Duodenal mucosa (tissue), 2 donors: ENCODE results near the gene ADAM11.
"Not testable (repeated sequence)": the region's sequence is repeated elsewhere in the genome, so short reads cannot be mapped to it uniquely, and the experiment has no call there.

Source experiments
- H3K27ac ChIP-seq: one replicate; pipeline ENCODE4 v1.7.0; 2013; ENCODE audit warnings: low read depth, low read length
- H3K27me3 ChIP-seq, 2 donors: one replicate each; pipeline ENCODE4 v1.7.0; 2013; ENCODE audit warnings: low read length in 2 of 2, control low read depth in 1 of 2; ENCODE audit not compliant: insufficient read depth in 2 of 2, control insufficient read depth in 1 of 2
- H3K36me3 ChIP-seq, 2 donors: one replicate each; pipeline ENCODE4 v1.7.0; 2013; ENCODE audit warnings: low read length in 2 of 2, control low read depth in 1 of 2; ENCODE audit not compliant: insufficient read depth in 2 of 2, control insufficient read depth in 1 of 2
- H3K4me1 ChIP-seq, 2 donors: one replicate each; pipeline ENCODE4 v1.7.0; 2013; ENCODE audit warnings: low read length in 2 of 2, control low read depth in 1 of 2; ENCODE audit not compliant: insufficient read depth in 2 of 2, control insufficient read depth in 1 of 2
- H3K4me3 ChIP-seq, 2 donors: one replicate each; pipeline ENCODE4 v1.7.0; 2013; ENCODE audit warnings: low read length in 2 of 2, low read depth in 1 of 2
- H3K9ac ChIP-seq, 2 donors: one replicate each; pipeline ENCODE4 v1.7.0; 2013; ENCODE audit warnings: low read length in 2 of 2, low read depth in 1 of 2
- H3K9me3 ChIP-seq, 2 donors: one replicate each; pipeline ENCODE4 v1.7.0; 2013; ENCODE audit warnings: low read length in 2 of 2, control low read depth in 1 of 2; ENCODE audit not compliant: control insufficient read depth in 1 of 2

Gene ADAM11

DNA sequence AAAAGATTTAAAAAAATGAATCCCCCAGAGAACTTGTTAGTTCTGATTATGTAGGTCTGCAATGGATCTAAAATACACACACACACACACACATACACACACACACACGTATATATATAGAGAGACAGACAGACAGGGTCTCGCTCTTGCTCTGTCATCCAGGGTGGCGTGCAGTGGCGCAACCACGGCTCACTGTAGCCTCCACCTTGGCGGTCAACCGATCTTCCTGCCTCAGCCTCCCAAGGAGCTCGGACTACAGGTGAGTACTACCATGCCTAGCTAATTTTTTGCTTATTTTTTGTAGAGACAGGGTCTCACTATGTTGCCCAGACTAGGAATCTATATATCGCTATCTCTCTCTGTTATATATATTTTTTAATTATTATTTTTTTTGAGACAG lies 37.9 kb downstream of the ADAM11 start:
- H3K4me1 ChIP-seq, result no peaks in the 10 kb centered on the region
- H3K4me3 ChIP-seq, result no peak overlapping the region
- no peak overlapping the region for H3K27ac ChIP-seq
- H3K27me3 ChIP-seq, result no peaks in the 10 kb centered on the region
- no peaks in the 10 kb centered on the region for H3K9me3 ChIP-seq
- H3K36me3 ChIP-seq, result no peaks in the 10 kb centered on the region
- no peak overlapping the region for H3K9ac ChIP-seq

DNA sequence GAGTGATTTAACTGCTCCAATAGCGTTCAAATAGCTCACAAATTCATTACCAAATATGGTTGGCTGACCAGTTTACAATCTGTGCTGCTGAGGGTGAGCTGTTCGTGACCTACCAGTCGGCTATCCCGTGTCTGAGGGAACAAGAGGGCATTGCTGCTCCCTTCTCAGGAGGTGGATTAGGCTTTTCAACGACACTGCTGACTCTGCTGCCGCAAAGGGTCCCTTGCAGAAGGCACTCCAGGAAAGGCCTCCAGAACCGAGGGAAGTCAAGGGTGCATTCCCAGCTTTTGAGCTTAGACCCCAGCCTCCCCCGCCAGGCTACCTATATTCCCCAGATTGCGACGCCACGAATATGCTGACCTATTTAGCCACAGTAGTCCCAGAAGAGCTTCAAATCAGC lies 39.0 kb downstream of the ADAM11 start:
- H3K9me3 ChIP-seq, result no peaks in the 10 kb centered on the region
- H3K27me3 ChIP-seq, result no peaks in the 10 kb centered on the region
- no peak overlapping the region for H3K9ac ChIP-seq
- H3K36me3 ChIP-seq, result no peaks in the 10 kb centered on the region
- no peaks in the 10 kb centered on the region for H3K4me1 ChIP-seq
- no peak overlapping the region for H3K27ac ChIP-seq
- H3K4me3 ChIP-seq, result no peak overlapping the region

DNA sequence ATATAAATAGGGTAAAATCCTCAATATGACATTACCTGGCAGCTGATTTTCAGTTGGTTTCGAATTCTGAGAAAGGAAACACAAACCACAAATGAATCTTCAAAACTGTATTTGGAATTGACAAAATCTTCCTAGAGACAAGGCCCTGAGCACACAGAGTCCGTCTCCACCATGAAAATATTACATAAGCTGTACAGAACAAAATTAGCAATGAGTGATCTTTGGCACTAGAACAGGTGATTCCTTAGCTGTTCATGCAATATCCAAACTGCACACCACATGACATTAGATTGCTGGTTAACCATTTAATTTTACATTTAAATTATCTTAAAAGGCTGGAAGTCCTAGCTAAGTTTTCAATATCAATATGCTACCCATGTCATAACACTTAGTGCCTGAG lies 39.6 kb downstream of the ADAM11 start:
- no peak overlapping the region for H3K27ac ChIP-seq
- H3K27me3 ChIP-seq, result no peaks in the 10 kb centered on the region
- no peaks in the 10 kb centered on the region for H3K36me3 ChIP-seq
- H3K4me3 ChIP-seq, result no peak overlapping the region
- H3K4me1 ChIP-seq, result no peaks in the 10 kb centered on the region
- no peaks in the 10 kb centered on the region for H3K9me3 ChIP-seq
- no peak overlapping the region for H3K9ac ChIP-seq

DNA sequence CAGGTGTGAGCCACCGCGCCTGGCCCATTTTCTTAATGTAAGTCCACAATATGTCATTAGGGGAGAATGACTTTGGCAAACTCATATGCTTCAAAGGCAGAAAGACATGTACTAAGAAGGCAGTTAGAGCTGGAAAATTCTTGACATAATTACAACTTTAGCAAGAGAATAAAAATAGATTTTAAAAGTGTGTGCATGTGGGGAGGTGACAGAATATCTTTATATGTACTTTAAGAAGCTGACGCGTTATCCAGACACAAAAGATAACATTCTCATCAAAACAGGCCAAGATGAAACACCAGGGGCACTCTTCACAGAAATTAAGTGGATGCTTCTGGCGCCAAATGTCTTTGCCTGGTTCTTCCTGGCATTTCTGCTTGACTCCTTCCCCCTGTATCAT lies 43.1 kb downstream of the ADAM11 start:
- peaks cover 0 to 3% of the 10 kb centered on the region in 2 donors for H3K27me3 ChIP-seq
- no peak overlapping the region for H3K4me3 ChIP-seq
- H3K9me3 ChIP-seq, result no peaks in the 10 kb centered on the region
- H3K4me1 ChIP-seq, result no peaks in the 10 kb centered on the region
- H3K9ac ChIP-seq, result no peak overlapping the region
- H3K36me3 ChIP-seq, result no peaks in the 10 kb centered on the region
- H3K27ac ChIP-seq, result no peak overlapping the region

DNA sequence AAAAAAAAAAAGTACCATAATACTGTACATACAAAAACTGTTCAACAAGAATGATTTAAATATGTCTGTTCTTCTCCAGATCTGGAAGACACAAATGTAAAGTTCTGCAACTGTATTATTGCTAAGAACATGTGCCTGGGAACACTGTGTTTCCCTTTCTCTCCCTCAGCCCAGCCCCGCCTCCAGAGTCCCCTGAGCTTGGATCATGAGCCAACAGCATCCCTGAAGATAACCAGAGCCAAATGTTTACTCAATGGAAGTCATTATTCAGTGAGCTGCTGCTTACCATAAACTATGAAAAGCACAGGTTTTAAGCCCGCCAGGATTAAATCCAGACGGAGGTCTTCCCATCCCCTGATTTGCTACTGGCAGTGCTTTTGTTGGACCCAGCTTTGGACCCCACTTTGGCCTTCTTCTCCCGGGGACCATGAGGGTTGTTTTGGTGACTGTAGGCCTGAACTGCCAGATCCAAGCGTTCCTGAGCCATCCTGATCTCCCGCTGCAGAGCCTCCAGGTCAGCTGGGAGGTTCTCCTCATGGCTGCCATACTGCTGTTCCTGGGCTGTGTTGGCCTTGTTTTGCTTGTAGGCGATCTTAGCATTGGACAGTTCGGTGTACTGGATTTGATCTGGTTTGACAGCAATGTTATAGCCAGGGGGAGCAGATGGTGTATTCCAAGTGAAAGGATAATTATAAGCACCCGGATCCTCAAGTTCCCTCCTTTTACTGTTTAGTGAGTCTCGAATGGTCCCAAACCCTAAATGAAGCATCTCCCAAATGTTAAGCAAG lies 45.7 kb downstream of the ADAM11 start:
- Histone ChIP-seq H3K27me3 (peaks cover 0 to 6% of the 10 kb centered on the region in 2 donors), H3K9me3 (no peaks in the 10 kb centered on the region), H3K4me1 (no peaks in the 10 kb centered on the region), H3K9ac (no peak overlapping the region), H3K36me3 (no peaks in the 10 kb centered on the region), H3K27ac (no peak overlapping the region), H3K4me3 (no peak overlapping the region)

DNA sequence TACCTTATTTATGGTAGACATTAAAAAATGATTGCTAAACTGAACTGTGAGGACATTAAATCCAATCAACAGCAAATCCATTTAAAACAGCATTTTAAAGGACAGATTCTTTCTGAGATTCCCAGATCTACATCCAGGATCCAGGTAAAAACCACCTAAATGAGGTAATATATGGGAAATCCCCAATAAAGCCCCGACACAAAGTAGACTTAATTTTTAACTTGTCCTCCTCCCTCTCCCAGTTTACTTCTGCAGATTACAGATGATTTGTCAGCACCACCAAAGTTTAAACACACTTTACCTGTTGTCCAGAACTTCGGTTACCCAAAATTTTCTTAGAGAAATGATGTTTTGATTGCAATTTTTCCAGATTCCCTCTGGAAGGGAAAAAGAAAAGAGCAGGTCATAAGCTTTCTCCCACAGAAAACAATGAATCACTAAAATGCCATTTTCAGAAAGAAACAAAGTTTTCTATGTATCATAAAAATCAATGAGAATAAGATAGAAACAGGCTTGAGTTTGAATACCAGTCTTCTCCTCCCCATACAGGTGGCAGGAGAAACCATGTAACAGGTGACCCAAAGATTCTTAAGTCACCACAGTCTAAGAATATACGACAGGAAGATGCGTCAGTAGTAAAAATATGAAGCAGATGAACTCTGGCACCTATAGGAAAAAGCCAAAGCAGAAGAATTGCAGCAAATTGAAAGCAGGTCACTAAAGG lies 48.5 kb downstream of the ADAM11 start:
- Histone ChIP-seq H3K27ac (no peak overlapping the region), H3K27me3 (peaks cover 0 to 6% of the 10 kb centered on the region in 2 donors), H3K4me3 (no peak overlapping the region), H3K9me3 (no peaks in the 10 kb centered on the region), H3K9ac (no peak overlapping the region), H3K36me3 (no peaks in the 10 kb centered on the region), H3K4me1 (no peaks in the 10 kb centered on the region)

DNA sequence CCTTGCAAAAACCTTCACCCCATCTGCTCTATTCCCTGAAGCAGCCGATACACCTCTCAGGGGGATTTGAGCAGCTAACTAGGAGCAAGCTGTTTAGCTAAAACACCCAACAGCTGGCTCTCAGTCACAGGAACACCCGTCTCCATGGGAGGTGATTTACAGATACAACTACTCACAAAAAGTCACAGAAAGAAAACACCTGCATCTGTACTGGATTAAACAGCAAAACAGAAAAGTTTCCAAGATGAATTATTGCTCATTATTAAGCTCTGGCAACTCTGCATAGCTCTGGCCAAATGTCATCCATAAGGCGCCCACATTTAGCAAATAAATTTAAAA lies 49.0 kb downstream of the ADAM11 start:
- Histone ChIP-seq H3K27me3 (peaks cover 0 to 6% of the 10 kb centered on the region in 2 donors), H3K4me3 (no peak overlapping the region), H3K9ac (no peak overlapping the region), H3K27ac (no peak overlapping the region), H3K9me3 (no peaks in the 10 kb centered on the region), H3K36me3 (no peaks in the 10 kb centered on the region), H3K4me1 (no peaks in the 10 kb centered on the region)

DNA sequence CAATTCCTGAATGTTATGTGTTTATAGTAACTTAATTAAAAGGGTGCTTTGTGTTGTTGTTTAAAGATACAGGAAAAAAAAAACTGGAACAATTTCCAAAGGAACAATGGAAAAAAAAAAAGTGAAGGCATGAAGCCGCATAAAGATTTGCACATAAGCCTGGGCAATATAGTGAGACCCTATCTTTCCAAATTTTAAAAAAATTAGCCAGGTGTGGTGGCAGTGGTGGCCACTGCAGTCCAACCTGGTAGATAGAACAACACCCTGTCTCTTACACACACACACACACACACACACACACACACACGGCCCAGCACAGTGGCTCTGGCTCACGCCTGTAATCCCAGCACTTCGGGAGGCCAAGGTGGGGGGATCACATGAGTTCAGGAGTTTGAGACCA lies 49.4 kb downstream of the ADAM11 start:
- H3K4me3 ChIP-seq, result no peak overlapping the region
- H3K9me3 ChIP-seq, result no peaks in the 10 kb centered on the region
- H3K27ac ChIP-seq, result no peak overlapping the region
- no peak overlapping the region for H3K9ac ChIP-seq
- no peaks in the 10 kb centered on the region for H3K4me1 ChIP-seq
- no peaks in the 10 kb centered on the region for H3K36me3 ChIP-seq
- H3K27me3 ChIP-seq, result peaks cover 0 to 6% of the 10 kb centered on the region in 2 donors

DNA sequence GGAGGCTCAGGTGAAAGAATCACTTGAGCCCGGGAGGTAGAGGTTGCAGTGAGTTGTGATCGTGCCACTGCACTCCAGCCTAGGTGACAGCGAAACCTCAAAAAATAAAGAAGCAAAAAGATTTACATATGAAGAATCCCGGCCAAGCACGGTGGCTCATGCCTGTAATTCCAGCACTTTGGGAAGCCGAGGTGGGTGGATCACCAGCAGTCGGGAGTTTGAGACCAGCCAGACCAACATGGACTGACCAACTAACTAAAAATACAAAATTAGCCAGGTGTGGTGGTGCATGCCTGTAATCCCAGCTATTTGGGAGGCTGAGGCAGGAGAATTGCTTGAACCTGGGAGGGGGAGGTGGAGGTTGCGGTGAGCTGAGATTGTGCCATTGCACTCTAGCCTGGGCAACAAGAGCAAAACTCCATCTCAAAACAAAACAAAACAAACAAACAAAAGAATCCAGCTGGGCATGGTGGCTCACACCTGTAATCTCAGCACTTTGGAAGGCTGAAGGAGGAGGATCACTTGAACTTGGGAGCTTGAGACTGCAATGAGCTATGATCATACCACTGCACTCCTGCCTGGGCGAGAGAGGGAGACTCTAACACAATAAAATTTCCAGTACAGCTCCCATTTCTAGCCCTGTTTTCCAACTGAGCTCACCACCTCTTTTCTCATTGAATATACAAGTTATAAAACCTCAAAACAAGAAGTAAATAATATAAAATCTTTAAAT lies 50.0 kb downstream of the ADAM11 start:
- not testable (repeated sequence) for H3K4me3 ChIP-seq, H3K27ac ChIP-seq, H3K4me1 ChIP-seq

DNA sequence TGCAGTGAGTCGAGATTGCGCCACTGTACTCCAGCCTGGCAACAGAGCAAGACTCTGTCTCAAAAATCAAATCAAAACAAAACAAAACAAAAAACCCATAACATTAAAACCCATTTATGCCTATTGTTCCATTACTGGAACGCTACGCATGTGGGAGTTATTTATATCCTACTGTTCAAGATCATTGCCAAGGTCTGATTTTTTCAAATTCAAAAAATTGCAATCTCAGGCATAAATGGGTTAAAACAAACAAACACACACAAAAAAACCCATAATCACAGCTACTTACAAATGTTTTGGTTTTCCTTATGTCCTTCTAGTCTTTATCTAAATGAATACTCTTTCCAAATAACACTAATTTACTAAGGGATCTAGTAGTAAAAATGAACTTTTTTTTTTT lies 53.5 kb downstream of the ADAM11 start:
- Histone ChIP-seq H3K9ac (no peak overlapping the region), H3K4me3 (no peak overlapping the region), H3K4me1 (no peaks in the 10 kb centered on the region), H3K36me3 (no peaks in the 10 kb centered on the region), H3K27me3 (no peaks in the 10 kb centered on the region), H3K27ac (no peak overlapping the region), H3K9me3 (no peaks in the 10 kb centered on the region)

More for the DNA sequence above, 50.0 kb downstream of the ADAM11 start:
- H3K27me3 ChIP-seq, H3K36me3 ChIP-seq, H3K9ac ChIP-seq, H3K9me3 ChIP-seq: not testable (repeated sequence)
